Esophagus muscularis mucosa (tissue), 4 donors: Measurements from ENCODE around the gene ASMTL.
"Not testable (repeated sequence)": the region's sequence is repeated elsewhere in the genome, so short reads cannot be mapped to it uniquely, and the experiment has no call there.

ENCODE experiments used
- EP300 ChIP-seq: sonication (generic); formaldehyde crosslinking; IDR thresholded peaks from one replicate; pipeline ENCODE4 v1.6.1; 2017; ENCODE audit warnings: antibody characterized with exemption
- POLR2A ChIP-seq: fragments of 450-650 bp; IDR thresholded peaks from one replicate; pipeline ENCODE4 v1.6.1; 2017; ENCODE audit warnings: antibody characterized with exemption, moderate library complexity, mild to moderate bottlenecking, low read depth
- TF ChIP-seq, protein P1 (sequence below), 3 experiments: fragments of 200-600 bp in 2 of 3; fragments of 450-650 bp in 1 of 3; sonication (generic) in 2 of 3; IDR thresholded peaks; one replicate each; pipeline ENCODE4 v1.5.1; 2017 to 2019; ENCODE audit warnings: antibody characterized with exemption in 3 of 3, mild to moderate bottlenecking in 2 of 3, moderate library complexity in 1 of 3

DNA sequence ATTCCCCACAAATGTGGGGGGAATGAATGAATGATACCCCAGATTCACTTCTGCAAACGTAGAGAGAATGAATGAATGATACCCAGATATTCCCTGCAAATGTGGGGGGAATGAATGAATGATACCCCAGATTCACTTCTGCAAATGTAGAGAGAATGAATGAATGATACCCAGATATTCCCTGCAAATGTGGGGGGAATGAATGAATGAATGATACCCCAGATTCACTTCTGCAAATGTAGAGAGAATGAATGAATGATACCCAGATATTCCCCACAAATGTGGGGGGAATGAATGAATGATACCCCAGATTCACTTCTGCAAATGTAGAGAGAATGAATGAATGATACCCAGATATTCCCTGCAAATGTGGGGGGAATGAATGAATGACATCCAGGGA lies 38.0 kb upstream of the ASMTL start:
- TF ChIP-seq, protein P1, sequence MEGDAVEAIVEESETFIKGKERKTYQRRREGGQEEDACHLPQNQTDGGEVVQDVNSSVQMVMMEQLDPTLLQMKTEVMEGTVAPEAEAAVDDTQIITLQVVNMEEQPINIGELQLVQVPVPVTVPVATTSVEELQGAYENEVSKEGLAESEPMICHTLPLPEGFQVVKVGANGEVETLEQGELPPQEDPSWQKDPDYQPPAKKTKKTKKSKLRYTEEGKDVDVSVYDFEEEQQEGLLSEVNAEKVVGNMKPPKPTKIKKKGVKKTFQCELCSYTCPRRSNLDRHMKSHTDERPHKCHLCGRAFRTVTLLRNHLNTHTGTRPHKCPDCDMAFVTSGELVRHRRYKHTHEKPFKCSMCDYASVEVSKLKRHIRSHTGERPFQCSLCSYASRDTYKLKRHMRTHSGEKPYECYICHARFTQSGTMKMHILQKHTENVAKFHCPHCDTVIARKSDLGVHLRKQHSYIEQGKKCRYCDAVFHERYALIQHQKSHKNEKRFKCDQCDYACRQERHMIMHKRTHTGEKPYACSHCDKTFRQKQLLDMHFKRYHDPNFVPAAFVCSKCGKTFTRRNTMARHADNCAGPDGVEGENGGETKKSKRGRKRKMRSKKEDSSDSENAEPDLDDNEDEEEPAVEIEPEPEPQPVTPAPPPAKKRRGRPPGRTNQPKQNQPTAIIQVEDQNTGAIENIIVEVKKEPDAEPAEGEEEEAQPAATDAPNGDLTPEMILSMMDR (IDR thresholded peaks at IDR 0.05) = not testable (repeated sequence)
- TF ChIP-seq POLR2A, EP300: not testable (repeated sequence)
